Sigmoid colon (tissue), 4 donors: ENCODE results near the gene POT1.

Source experiments
- EP300 ChIP-seq, 4 donors: sonication (generic); formaldehyde crosslinking; IDR thresholded peaks; one replicate each; pipeline ENCODE4 v1.6.1; 2017; ENCODE audit warnings: antibody characterized with exemption in 4 of 4
- POLR2A ChIP-seq, 2 donors: fragments of 450-650 bp; IDR thresholded peaks; one replicate each; pipeline ENCODE4 v1.6.1; 2016; ENCODE audit warnings: antibody characterized with exemption in 2 of 2, mild to moderate bottlenecking in 2 of 2, moderate library complexity in 2 of 2
- POLR2AphosphoS5 ChIP-seq, 4 donors: sonication (generic); formaldehyde crosslinking; IDR thresholded peaks; one replicate each; pipeline ENCODE4 v1.6.1; 2017; ENCODE audit warnings: antibody characterized with exemption in 4 of 4
- TF ChIP-seq, protein P1 (sequence below), 4 experiments: fragments of 450-650 bp in 3 of 4; fragments of 200-600 bp in 1 of 4; IDR thresholded peaks; one replicate each; pipeline ENCODE4 v1.5.1; 2016 to 2019; ENCODE audit warnings: antibody characterized with exemption in 4 of 4, mild to moderate bottlenecking in 3 of 4, moderate library complexity in 2 of 4

DNA sequence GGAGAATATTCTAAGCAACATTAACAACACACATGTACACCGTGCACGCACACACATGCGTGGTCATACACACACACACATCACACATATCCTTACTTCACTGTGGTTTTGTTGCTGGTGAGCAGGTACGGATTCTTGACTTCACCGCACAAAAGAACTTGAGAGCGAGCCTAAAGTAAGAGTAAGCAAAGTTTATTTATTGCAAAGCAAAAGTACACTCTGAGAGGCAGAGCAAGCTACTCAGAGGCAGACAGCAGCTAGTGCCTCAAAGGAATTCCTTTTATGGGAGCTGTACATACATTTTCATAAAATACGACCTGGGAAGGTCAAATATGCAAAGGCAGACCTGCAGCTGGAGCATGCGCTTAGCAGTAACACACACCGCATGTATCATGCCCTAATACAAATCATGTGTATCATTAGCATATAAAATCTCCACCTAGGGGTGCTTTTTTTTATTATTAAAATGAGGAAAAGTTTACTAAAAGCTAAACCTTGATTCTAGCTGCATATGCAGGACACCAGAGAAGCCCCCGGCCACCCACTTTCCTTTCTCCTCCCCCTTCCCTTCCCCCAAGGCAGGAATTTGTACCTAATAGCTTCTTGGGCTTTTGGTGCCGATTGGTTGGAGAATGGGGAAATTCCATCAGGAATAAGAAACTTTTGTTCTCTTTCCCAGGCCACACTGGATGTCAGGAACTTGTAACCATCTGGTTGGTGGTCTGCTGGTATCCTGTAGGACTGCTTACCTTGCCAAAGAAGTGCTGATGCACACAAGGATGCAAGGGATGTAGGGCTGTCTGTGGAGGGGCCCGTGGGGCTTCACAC is 147.5 kb downstream of the POT1 start:
- TF ChIP-seq, protein P1, sequence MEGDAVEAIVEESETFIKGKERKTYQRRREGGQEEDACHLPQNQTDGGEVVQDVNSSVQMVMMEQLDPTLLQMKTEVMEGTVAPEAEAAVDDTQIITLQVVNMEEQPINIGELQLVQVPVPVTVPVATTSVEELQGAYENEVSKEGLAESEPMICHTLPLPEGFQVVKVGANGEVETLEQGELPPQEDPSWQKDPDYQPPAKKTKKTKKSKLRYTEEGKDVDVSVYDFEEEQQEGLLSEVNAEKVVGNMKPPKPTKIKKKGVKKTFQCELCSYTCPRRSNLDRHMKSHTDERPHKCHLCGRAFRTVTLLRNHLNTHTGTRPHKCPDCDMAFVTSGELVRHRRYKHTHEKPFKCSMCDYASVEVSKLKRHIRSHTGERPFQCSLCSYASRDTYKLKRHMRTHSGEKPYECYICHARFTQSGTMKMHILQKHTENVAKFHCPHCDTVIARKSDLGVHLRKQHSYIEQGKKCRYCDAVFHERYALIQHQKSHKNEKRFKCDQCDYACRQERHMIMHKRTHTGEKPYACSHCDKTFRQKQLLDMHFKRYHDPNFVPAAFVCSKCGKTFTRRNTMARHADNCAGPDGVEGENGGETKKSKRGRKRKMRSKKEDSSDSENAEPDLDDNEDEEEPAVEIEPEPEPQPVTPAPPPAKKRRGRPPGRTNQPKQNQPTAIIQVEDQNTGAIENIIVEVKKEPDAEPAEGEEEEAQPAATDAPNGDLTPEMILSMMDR (IDR thresholded peaks at IDR 0.05): no peak
- no peak for TF ChIP-seq POLR2A (IDR thresholded peaks at IDR 0.05)
- no peak for TF ChIP-seq POLR2AphosphoS5 (IDR thresholded peaks at IDR 0.05)
- TF ChIP-seq EP300 (IDR thresholded peaks at IDR 0.05): no peak
